GM10266 (cell line): Measurements from ENCODE around the gene ATAD3A.
"Not testable (repeated sequence)": the region's sequence is repeated elsewhere in the genome, so short reads cannot be mapped to it uniquely, and the experiment has no call there.

Experiments used
- DNase-seq: peaks from one replicate; pipeline ENCODE4 v3.0.0; 2012; ENCODE audit errors: extremely low spot score
- TF ChIP-seq, protein P1 (sequence below): IDR thresholded peaks from 2 replicates; pipeline ENCODE4 v1.5.1; 2012; ENCODE audit warnings: mild to moderate bottlenecking, low read depth; ENCODE audit not compliant: control insufficient read depth, insufficient read depth; ENCODE audit errors: missing control alignments

The ATAD3A gene

GRCh38 chr1:1477206-1477605 is 34.8 kb upstream of the ATAD3A start:
- no peak for DNase-seq

GRCh38 chr1:1479547-1480487 is 32.1 kb upstream of the ATAD3A start:
- DNase-seq, result no peak

More at GRCh38 chr1:1477206-1477605, 34.8 kb upstream of the ATAD3A start:
- TF ChIP-seq, protein P1, sequence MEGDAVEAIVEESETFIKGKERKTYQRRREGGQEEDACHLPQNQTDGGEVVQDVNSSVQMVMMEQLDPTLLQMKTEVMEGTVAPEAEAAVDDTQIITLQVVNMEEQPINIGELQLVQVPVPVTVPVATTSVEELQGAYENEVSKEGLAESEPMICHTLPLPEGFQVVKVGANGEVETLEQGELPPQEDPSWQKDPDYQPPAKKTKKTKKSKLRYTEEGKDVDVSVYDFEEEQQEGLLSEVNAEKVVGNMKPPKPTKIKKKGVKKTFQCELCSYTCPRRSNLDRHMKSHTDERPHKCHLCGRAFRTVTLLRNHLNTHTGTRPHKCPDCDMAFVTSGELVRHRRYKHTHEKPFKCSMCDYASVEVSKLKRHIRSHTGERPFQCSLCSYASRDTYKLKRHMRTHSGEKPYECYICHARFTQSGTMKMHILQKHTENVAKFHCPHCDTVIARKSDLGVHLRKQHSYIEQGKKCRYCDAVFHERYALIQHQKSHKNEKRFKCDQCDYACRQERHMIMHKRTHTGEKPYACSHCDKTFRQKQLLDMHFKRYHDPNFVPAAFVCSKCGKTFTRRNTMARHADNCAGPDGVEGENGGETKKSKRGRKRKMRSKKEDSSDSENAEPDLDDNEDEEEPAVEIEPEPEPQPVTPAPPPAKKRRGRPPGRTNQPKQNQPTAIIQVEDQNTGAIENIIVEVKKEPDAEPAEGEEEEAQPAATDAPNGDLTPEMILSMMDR, result no peak

DNA sequence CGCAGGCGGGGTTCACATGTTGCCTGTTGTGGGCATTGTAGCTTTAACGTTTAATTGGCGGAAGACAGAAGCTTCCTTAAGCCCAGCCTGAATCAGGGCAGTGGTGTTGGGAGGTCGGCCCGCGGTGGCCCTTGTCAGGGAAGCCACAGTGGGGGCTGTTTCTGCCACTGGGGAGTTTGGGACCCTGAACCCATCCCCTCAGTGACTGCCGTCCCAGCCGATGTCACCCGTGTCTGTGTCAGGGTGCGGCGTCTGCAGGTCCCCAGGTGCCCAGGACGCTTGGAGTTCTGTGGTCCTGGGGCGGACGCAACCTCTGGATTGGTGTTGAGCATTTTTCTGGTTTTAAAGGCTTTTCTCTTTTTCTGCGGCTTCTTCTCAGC is 31.5 kb upstream of the ATAD3A start:
- DNase-seq, result not testable (repeated sequence)

More at GRCh38 chr1:1479547-1480487, 32.1 kb upstream of the ATAD3A start:
- TF ChIP-seq, protein P1, result no peak

- not testable (repeated sequence) for DNase-seq
These were observed 30.2 kb upstream of the ATAD3A start for GRCh38 chr1:1481811-1482210.

DNA sequence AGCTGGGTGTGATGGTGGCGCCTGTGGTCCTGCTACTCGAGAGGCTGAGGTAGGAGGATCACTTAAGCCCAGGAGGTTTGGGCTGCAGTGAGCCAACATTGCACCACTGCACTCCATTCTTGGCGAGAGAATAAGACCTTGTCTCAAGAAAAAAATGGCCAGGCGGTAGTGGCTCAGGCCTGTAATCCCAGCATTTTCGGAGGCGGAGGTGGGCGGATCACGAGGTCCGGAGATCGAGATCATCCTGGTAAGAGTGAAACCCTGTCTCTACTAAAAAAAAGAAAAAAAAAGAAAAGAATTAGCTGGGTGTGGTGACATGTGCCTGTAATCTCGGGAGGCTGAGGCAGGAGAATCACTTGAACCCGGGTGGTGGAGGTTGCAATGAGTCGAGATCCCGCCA is 29.1 kb upstream of the ATAD3A start:
- TF ChIP-seq, protein P1, result no peak
- no peak for DNase-seq

DNA sequence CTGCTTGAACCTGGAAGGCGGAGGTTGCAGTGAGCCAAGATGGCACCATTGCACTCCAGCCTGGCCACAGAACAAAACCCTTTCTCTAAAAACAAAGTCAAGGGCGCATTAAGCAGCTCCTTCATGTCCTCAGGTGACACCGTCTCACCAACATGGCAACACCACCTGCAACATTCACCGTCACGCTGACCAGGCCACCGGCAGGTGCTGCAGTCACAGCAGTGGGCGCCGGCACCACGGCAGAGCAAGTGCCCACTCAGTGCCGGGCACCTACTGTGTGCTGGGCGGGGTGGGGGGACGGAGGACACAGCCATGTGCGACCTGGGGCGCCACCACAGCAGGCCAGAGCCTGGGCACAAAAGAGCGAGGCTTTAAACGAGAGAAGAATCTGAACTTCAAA is 28.2 kb upstream of the ATAD3A start:
- TF ChIP-seq, protein P1, result no peak
- no peak for DNase-seq

DNA sequence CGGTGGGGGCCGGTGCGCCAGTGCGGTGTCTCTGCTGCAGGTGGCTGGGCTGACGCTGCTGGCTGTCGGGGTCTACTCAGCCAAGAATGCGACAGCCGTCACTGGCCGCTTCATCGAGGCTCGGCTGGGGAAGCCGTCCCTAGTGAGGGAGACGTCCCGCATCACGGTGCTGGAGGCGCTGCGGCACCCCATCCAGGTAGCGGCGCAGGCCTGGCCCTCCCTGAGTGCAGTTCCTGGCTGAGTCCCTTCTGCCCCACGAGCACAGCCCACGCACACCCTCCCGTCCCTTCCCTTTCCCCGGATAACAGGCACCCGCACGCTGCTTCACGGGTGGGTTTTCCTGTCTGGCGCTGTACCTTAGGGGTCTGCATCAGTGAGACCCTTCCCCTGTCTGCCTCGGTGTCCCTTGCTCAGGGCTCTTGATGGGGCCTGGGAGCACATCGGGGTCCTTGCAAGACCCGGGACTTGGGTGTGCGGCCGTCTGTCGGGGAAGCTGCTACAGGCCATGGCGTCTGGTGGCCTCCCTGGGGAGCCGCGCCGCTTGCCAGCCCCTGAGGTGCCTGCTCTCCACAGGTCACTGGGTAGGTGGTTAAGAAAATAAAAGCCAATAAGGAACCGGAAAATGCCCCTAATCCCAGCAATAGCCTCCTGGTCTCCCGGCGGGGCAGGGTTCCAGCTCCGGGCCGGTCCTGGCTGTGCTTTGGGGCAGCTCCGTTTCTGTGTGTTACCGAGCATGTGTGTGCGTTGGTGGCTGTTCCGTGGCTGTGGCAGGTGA is 26.8 kb upstream of the ATAD3A start:
- not testable (repeated sequence) for DNase-seq

DNA sequence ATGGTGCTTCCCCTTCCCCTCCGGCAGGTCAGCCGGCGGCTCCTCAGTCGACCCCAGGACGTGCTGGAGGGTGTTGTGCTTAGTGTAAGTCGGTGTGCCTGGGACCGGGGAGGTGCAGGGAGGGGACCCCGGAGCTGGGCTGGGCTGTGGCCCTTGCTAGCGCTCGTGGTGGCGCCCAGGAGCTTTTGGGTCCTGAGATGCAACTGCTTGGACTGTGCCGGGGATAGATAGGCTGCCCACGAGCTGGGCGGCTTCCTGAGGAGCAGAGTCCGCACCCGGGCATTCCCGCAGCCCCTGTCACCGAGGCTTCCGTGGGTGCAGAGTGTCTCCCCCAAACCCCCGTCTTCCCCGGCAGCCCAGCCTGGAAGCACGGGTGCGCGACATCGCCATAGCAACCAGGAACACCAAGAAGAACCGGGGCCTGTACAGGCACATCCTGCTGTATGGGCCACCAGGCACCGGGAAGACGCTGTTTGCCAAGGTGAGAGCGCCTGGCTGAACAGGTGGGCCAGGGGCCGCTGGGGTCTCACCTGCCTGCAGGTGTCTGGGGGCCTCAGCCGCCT is 26.1 kb upstream of the ATAD3A start:
- DNase-seq, result not testable (repeated sequence)

DNA sequence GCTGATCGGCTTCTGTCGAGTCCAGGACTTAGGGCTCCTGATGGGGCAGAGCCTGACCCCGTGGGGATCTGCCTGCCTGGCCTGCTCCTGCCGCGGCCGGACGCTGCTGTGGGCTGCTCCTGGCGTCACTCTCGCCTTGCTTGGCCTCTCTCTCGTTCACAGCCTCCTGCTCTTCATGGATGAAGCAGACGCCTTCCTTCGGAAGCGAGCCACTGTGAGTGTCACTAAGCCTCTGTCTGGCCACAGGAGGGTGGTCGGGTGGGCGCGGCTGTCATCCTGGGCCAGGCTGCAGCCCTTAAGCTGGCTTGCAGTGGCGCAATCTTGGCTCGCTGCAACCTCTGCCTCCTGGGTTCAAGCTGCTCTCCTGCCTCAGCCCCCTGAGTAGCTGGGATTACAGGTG is 24.3 kb upstream of the ATAD3A start:
- DNase-seq, result no peak
- TF ChIP-seq, protein P1, result no peak
